Activated naive CD8-positive, alpha-beta T cell treated with anti-CD3 and anti-CD28 coated beads, Interleukin-2, amount 10 ng/mL, durations not matched to agents 7 days and 5 days (primary cell): ENCODE measurements around the gene DDX28. TPM values are rescaled to one million over a fixed set of nuclear protein-coding genes. Genes with fewer than 3 reads are reported as not detected.
"Not testable (repeated sequence)": the region's sequence is repeated elsewhere in the genome, so short reads cannot be mapped to it uniquely, and the experiment has no call there.

Experiments used
- ATAC-seq: fragments of 150-1000 bp; cut with Tn5 transposase; one replicate; pipeline ENCODE4 v1.10.0; 2021; ENCODE audit warnings: low read depth, moderate library complexity
- POLR2A ChIA-PET: fragments of 350-600 bp; sonication (Branson Sonifier 250); formaldehyde crosslinking; loops from one replicate; lab custom pipeline; 2021; ENCODE audit warnings: antibody characterized with exemption; lab: Charles Lee
- DNase-seq: peaks from one replicate; pipeline ENCODE4 v3.0.0; 2021
- H3K27ac Mint-ChIP-seq: one replicate; pipeline ENCODE4 v1.8.0; 2022; ENCODE audit warnings: mild to moderate bottlenecking, mixed read lengths
- H3K27me3 Mint-ChIP-seq: one replicate; pipeline ENCODE4 v1.8.0; 2022; ENCODE audit warnings: mild to moderate bottlenecking, moderate library complexity, mixed read lengths
- H3K36me3 Mint-ChIP-seq: one replicate; pipeline ENCODE4 v1.8.0; 2021; ENCODE audit warnings: mild to moderate bottlenecking, mixed read lengths
- H3K4me1 Mint-ChIP-seq: one replicate; pipeline ENCODE4 v1.8.0; 2021; ENCODE audit warnings: mixed read lengths
- H3K4me3 Mint-ChIP-seq: one replicate; pipeline ENCODE4 v1.8.0; 2022; ENCODE audit warnings: mild to moderate bottlenecking, moderate library complexity, mixed read lengths
- H3K9me3 Mint-ChIP-seq: one replicate; pipeline ENCODE4 v1.8.0; 2021; ENCODE audit warnings: mixed read lengths
- total RNA-seq, 2 experiments: library from RNA; stranded (reverse); gene quantifications; one replicate each; pipeline ENCODE4 v1.2.3, GENCODE V29; 2021

DDX28 gene
- total RNA-seq, 2 experiments from 2014 or later: 15.2 to 17.0 TPM

DNA sequence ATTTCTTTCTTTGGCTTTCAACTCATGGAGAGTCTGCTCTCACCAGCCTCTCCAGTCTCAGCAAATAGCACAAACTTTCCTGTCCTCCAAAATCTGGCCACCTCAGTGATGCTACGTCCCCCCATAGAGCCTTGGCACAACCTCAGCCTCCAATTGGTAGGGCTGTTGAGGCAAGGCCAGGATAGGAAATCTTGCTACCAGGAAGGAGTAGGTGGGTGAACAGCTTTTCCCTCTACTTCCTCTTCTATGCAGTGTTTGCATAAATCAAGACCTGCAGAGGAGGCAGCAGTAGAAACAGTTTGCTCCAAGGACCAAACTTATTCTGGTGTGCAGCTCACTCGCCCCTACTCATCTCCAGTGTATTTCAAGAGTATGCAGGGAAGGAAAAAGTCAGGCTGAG, 23.0 kb downstream of the DDX28 start:
- H3K9me3 Mint-ChIP-seq: peaks cover 3% of the 10 kb centered on the region
- no peak for DNase-seq
- POLR2A ChIA-PET: interaction anchor here (0.7 to 8.9 kb wide), 5 partner anchors 23 to 87 kb away, joined by 3 to 76 read pairs (median 5); partner anchors contain the start of genes DDX28, DUS2 and SLC12A4

GRCh38 chr16:67998779-67999688, 24.0 kb downstream of the DDX28 start, which contains the start of gene DPEP2:
DPEP2 (minus strand) TSS chr16:67999484; CDS start chr16:67993212, 6,272 bp downstream.
- Mint-ChIP-seq H3K27ac (peak within 1 kb of the TSS; percentile 87), H3K4me1 (peaks cover 31% of the 10 kb centered on the region), H3K4me3 (peak within 1 kb of the TSS; percentile 58)
- not testable (repeated sequence) for H3K9me3 Mint-ChIP-seq, H3K27me3 Mint-ChIP-seq, H3K36me3 Mint-ChIP-seq
- POLR2A ChIA-PET: interaction anchor here (0.7 to 8.9 kb wide), 22 partner anchors 9 to 312 kb away, joined by 3 to 76 read pairs (median 5); partner anchors contain the start of genes DDX28, DPEP2NB, DUS2 and NFATC3
- ATAC-seq (peak; percentile 92), DNase-seq (peak; percentile 65)

More for the DNA sequence above, 23.0 kb downstream of the DDX28 start:
- peak overlapping the region; percentile 87 for H3K27ac Mint-ChIP-seq
- H3K27me3 Mint-ChIP-seq: no peaks in the 10 kb centered on the region
- ATAC-seq: peak; percentile 8
- H3K36me3 Mint-ChIP-seq: peaks cover 8% of the 10 kb centered on the region
- peaks cover 30% of the 10 kb centered on the region for H3K4me1 Mint-ChIP-seq
- H3K4me3 Mint-ChIP-seq: peak overlapping the region; percentile 58

DNA sequence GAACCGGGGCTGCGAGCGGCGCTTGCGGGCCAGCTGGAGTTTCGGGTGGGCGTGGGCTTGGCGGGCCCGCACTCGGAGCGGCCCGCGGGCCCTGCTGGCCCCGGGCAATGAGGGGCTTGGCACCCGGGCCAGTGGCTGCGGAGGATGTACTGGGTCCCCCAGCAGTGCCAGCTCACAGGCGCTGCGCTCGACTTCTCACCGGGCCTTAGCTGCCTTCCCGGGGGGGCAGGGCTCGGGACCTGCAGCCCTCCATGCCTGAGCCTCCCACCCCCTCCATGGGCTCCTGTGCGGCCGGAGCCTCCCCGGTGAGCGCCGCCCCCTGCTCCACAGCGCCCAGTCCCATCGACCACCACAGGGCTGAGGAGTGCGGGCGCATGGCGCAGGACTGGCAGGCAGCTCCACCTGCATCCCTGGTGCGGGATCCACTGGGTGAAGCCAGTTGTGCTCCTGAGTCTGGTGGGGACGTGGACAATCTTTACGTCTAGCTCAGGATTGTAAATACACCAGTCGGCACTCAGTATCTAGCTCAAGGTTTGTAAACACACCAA, 24.7 kb downstream of the DDX28 start:
- Mint-ChIP-seq H3K4me1 (peaks cover 37% of the 10 kb centered on the region), H3K4me3 (peak overlapping the region; percentile 58), H3K27ac (peak overlapping the region; percentile 87)
- not testable (repeated sequence) for H3K9me3 Mint-ChIP-seq, H3K36me3 Mint-ChIP-seq, H3K27me3 Mint-ChIP-seq, ATAC-seq, DNase-seq
- POLR2A ChIA-PET: interaction anchor here (0.7 to 8.9 kb wide), 19 partner anchors 8 to 312 kb away, joined by 3 to 76 read pairs (median 5); partner anchors contain the start of genes DDX28, DPEP2NB, DUS2 and NFATC3

GRCh38 chr16:67996666-67997065, 26.4 kb downstream of the DDX28 start:
- Mint-ChIP-seq H3K4me3 (no peak overlapping the region), H3K27me3 (no peaks in the 10 kb centered on the region), H3K27ac (no peak overlapping the region), H3K9me3 (peaks cover 3% of the 10 kb centered on the region), H3K36me3 (peaks cover 8% of the 10 kb centered on the region), H3K4me1 (peaks cover 37% of the 10 kb centered on the region)
- POLR2A ChIA-PET: interaction anchor here (0.6 to 1.0 kb wide), 5 partner anchors 10 to 193 kb away, joined by 3 to 5 read pairs (median 4); partner anchors contain the start of genes DDX28 and DUS2
- DNase-seq (no peak), ATAC-seq (no peak)

GRCh38 chr16:67995423-67995822, 27.6 kb downstream of the DDX28 start:
- ATAC-seq: no peak
- Mint-ChIP-seq H3K4me3 (no peak overlapping the region), H3K27me3 (no peaks in the 10 kb centered on the region), H3K36me3 (peaks cover 8% of the 10 kb centered on the region), H3K27ac (no peak overlapping the region), H3K4me1 (peaks cover 34% of the 10 kb centered on the region), H3K9me3 (peaks cover 3% of the 10 kb centered on the region)
- POLR2A ChIA-PET: interaction anchor here (0.6 to 1.3 kb wide), 2 partner anchors 37 to 50 kb away, joined by 3 to 4 read pairs; no protein-coding TSS in a partner anchor
- no peak for DNase-seq

DNA sequence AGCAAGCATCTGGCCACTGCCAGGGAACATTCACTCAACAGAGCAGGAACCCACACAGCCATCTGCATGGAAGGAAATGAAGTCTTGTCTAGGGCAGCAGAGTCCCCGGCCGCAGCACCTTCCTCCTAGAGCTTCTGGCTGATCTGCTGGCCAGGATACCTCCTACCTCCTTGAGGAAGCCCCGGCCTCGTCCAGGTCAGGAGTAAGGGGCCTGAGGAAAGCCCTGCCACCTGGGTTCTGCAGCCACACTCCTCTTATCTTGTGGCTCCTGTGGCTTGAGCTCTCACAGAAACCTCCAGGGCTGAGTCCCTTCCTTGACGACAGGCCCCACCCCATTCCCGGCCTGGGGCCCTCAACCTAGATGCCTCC, 29.0 kb downstream of the DDX28 start:
- DNase-seq: peak; percentile 56
- not testable (repeated sequence) for H3K36me3 Mint-ChIP-seq, H3K27me3 Mint-ChIP-seq, H3K9me3 Mint-ChIP-seq
- ATAC-seq: peak; percentile 24
- peak overlapping the region; percentile 99 for H3K27ac Mint-ChIP-seq
- H3K4me1 Mint-ChIP-seq: peaks cover 20% of the 10 kb centered on the region
- H3K4me3 Mint-ChIP-seq: peak overlapping the region; percentile 87
- POLR2A ChIA-PET: interaction anchor here (0.8 to 1.2 kb wide), 4 partner anchors 9 to 29 kb away, joined by 3 to 7 read pairs (median 4); partner anchors contain the start of genes DDX28 and DUS2

DNA sequence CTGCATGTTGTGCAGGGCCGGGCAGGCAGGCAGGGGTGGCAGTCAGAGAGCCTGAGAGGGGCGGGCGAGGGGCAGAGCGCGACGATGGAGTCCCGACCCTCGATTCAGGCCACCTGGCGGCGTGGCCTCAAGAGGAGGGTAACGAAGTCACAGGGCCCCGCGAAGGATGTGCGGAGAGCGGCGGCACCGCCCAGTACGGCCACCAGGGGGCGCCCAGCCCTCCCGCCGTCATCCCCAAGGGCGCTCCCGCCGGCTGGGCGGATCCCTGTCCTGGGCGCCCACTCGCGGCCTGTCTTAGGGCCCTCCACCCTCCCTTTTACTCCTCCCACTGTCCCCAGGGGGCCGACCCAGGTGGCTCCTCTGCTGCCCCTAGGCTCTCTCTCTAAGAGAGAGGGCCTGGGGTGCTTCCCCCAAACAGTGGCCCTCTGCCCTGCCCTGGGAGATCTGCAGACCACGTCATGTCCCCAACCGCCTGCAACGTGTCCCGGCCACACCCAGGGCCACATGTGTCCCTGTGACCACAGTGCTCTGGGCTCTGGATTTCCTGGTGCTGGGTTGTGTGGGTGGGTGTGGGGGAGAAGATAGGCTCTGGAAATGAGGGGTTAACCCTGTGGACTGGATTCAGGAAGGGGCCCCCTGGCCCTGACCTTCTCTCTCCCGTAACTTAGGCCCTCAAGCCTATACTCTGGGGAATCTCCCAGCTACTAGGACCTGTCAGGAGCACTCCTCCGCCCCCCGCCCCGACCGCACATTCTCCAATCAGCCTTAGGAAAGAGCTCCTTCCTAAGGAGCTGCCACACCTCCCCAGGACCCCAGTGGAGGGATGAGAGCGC, 29.6 kb downstream of the DDX28 start:
- peak overlapping the region; percentile 99 for H3K27ac Mint-ChIP-seq
- DNase-seq: peak; percentile 92

DNA sequence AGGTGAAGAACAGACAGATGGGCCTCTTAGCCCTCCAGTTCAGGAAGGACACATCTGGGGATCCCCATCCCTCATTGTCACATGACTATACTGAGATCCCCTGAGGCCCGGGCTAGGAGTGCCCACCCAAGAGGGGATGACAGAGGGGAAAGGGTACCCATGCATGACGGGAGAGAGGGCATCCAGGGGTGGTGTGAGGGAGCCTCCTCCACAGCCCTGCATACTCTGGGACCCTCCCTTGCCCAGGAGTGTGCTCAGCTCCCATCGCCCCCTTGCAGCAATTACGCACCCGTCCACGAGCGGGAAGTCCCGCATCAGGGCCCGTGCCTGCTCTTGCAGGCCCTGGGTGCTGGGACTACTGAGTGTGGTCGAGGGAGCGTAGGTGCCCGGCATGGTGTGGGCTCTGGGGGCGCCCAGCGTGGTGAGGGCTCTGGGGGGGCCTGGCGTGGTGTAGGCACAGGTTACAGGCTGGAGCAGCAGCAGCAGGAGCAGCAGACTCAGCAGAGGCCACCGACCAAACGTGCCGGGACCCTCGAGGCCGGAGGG, 30.3 kb downstream of the DDX28 start:
- DNase-seq (no peak), ATAC-seq (no peak)
- Mint-ChIP-seq H3K9me3 (peaks cover 3% of the 10 kb centered on the region), H3K27ac (peak overlapping the region; percentile 99), H3K27me3 (no peaks in the 10 kb centered on the region), H3K4me1 (peaks cover 16% of the 10 kb centered on the region), H3K4me3 (no peak overlapping the region), H3K36me3 (peaks cover 6% of the 10 kb centered on the region)
- POLR2A ChIA-PET: interaction anchor here (0.9 kb wide), 1 partner anchor 57 kb away, joined by 3 read pairs; no protein-coding TSS in a partner anchor

More for the DNA sequence above, 29.6 kb downstream of the DDX28 start:
- peak; percentile 86 for ATAC-seq
- Mint-ChIP-seq H3K36me3 (peaks cover 8% of the 10 kb centered on the region), H3K9me3 (peaks cover 3% of the 10 kb centered on the region), H3K4me3 (peak overlapping the region; percentile 87), H3K4me1 (peaks cover 16% of the 10 kb centered on the region), H3K27me3 (no peaks in the 10 kb centered on the region)
- POLR2A ChIA-PET: interaction anchor here (0.8 to 1.2 kb wide), 4 partner anchors 9 to 30 kb away, joined by 3 to 7 read pairs (median 4); partner anchors contain the start of genes DDX28 and DUS2

DNA sequence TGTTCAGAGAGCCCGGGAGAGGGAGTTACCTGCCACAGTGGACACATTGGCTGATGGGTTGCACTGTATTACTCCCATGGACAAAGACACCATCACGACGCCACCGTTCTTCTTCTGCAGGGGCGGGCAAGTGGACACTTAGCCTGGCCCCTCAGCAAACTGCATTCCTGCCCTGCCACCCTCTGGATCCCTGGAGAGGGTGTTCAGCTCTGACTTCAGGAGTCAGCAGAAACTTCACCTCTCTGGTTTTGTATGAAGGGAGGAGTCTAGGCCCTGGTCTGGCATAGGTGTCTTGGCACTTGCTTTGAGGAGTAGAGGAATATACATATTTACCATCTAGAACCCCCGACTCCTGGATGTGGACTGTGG, 33.0 kb downstream of the DDX28 start:
- no peak overlapping the region for H3K4me3 Mint-ChIP-seq

GRCh38 chr16:67989322-67990017, 33.6 kb downstream of the DDX28 start:
- Mint-ChIP-seq H3K36me3 (no peaks in the 10 kb centered on the region), H3K27ac (peak overlapping the region; percentile 34), H3K9me3 (no peaks in the 10 kb centered on the region), H3K4me3 (no peak overlapping the region), H3K27me3 (no peaks in the 10 kb centered on the region), H3K4me1 (peaks cover 17% of the 10 kb centered on the region)
- no peak for ATAC-seq
- DNase-seq: no peak
- POLR2A ChIA-PET: interaction anchor here (1.2 kb wide), 1 partner anchor 54 kb away, joined by 4 read pairs; no protein-coding TSS in a partner anchor

More for the DNA sequence above, 33.0 kb downstream of the DDX28 start:
- Mint-ChIP-seq H3K4me1 (peaks cover 15% of the 10 kb centered on the region), H3K27ac (peak overlapping the region; percentile 35), H3K27me3 (no peaks in the 10 kb centered on the region), H3K36me3 (no peaks in the 10 kb centered on the region), H3K9me3 (no peaks in the 10 kb centered on the region)
- ATAC-seq (no peak), DNase-seq (no peak)
- POLR2A ChIA-PET: no interaction called here

- no peak for DNase-seq
- POLR2A ChIA-PET: interaction anchor here (1.2 kb wide), 1 partner anchor 54 kb away, joined by 4 read pairs; no protein-coding TSS in a partner anchor
- no peaks in the 10 kb centered on the region for H3K36me3 Mint-ChIP-seq
- no peak for ATAC-seq
- no peak overlapping the region for H3K27ac Mint-ChIP-seq
- H3K4me1 Mint-ChIP-seq: peaks cover 23% of the 10 kb centered on the region
- no peaks in the 10 kb centered on the region for H3K27me3 Mint-ChIP-seq
- H3K4me3 Mint-ChIP-seq: no peak overlapping the region
- no peaks in the 10 kb centered on the region for H3K9me3 Mint-ChIP-seq
Measured at GRCh38 chr16:67988675-67989074, 34.4 kb downstream of the DDX28 start.
